Stimulated activated CD4-positive, alpha-beta T cell treated with anti-CD3 and anti-CD28 coated beads, TNF-alpha, amount 100 ng/mL, for 1 hour (primary cell): Measurements from ENCODE around the gene LAMA5.

Source experiments
- DNase-seq, 3 donors: peaks; one replicate each; pipeline ENCODE4 v3.0.0-alpha.2; 2020; ENCODE audit warnings: low read depth in 3 of 3, low spot score in 1 of 3

LAMA5 gene

GRCh38 chr20:62347151-62347404, 20.0 kb downstream of the LAMA5 start:
- DNase-seq = no peak

GRCh38 chr20:62346398-62347150, 20.5 kb downstream of the LAMA5 start:
- no peak for DNase-seq

- DNase-seq = no peak
Observed at GRCh38 chr20:62345681-62346370, 21.3 kb downstream of the LAMA5 start.

- DNase-seq = no peak
Observed at GRCh38 chr20:62344782-62345181, 22.3 kb downstream of the LAMA5 start.

- DNase-seq = no peak
Observed at GRCh38 chr20:62344092-62344491, 23.0 kb downstream of the LAMA5 start.

- no peak for DNase-seq
Observed at GRCh38 chr20:62342910-62343309, 24.2 kb downstream of the LAMA5 start.

- DNase-seq = no peak
Observed at GRCh38 chr20:62339647-62340062, 27.5 kb downstream of the LAMA5 start.

- no peak for DNase-seq
Observed at GRCh38 chr20:62338294-62338620, 28.9 kb downstream of the LAMA5 start.

GRCh38 chr20:62337558-62338293, 29.4 kb downstream of the LAMA5 start:
- no peak for DNase-seq

- DNase-seq = no peak
Observed at GRCh38 chr20:62336775-62337557, 30.1 kb downstream of the LAMA5 start.

- no peak for DNase-seq
Observed at GRCh38 chr20:62336329-62336728, 30.8 kb downstream of the LAMA5 start.

- DNase-seq = no peak
Observed at GRCh38 chr20:62335532-62335931, 31.6 kb downstream of the LAMA5 start.

- DNase-seq = no peak
Observed at GRCh38 chr20:62334881-62335280, 32.2 kb downstream of the LAMA5 start.

GRCh38 chr20:62333820-62334595, 33.1 kb downstream of the LAMA5 start:
- no peak for DNase-seq

- DNase-seq = no peak
Observed at GRCh38 chr20:62332989-62333819, 33.9 kb downstream of the LAMA5 start.

GRCh38 chr20:62332421-62332820, 34.7 kb downstream of the LAMA5 start:
- DNase-seq = no peak

- no peak for DNase-seq
Observed at GRCh38 chr20:62331347-62331746, 35.8 kb downstream of the LAMA5 start.

GRCh38 chr20:62330576-62331317, 36.4 kb downstream of the LAMA5 start:
- DNase-seq = no peak
